Right cardiac atrium (tissue), 5 donors: ENCODE data around the gene ST6GAL2. TPM values are rescaled to one million over a fixed set of nuclear protein-coding genes. Genes with fewer than 3 reads are reported as not detected.

Experiments used
- ATAC-seq, 2 donors: fragments of 200-7000 bp; cut with Tn5 transposase; one replicate each; pipeline versions ENCODE4 v1.8.0 to v1.9.1; 2020; ENCODE audit warnings: moderate library complexity in 2 of 2, mild to moderate bottlenecking in 1 of 2
- DNase-seq, 3 donors: peaks; one replicate each; pipeline ENCODE4 v3.0.0-alpha.2; 2020
- H3K27ac ChIP-seq: one replicate; pipeline ENCODE4 v1.5.1; 2013; ENCODE audit warnings: mild to moderate bottlenecking, low read length, control low read depth, moderate library complexity
- H3K27me3 ChIP-seq: one replicate; pipeline ENCODE4 v1.6.1; 2013; ENCODE audit not compliant: control insufficient read depth, insufficient read depth
- H3K4me1 ChIP-seq: one replicate; pipeline ENCODE4 v1.6.1; 2013; ENCODE audit warnings: low read length; ENCODE audit not compliant: control insufficient read depth, insufficient read depth
- H3K4me3 ChIP-seq: one replicate; pipeline ENCODE4 v1.5.1; 2013; ENCODE audit warnings: low read length, control low read depth
- H3K9me3 ChIP-seq: one replicate; pipeline ENCODE4 v1.6.1; 2013; ENCODE audit warnings: low read length; ENCODE audit not compliant: control insufficient read depth
- WGBS: extraction: QIAGEN DNeasy Blood & Tissue Kit; methylation state at CpG from one replicate; pipeline ENCODE4 v1.1.7; 2013; 5-methylcytosine and 5-hydroxymethylcytosine counted together
- intact Hi-C, 4 donors: fragments of 100-400 bp; cut with DNase I; formaldehyde crosslinking; loops; one replicate each; pipeline versions ENCODE4 v1.11.0 to v1.14.0; 2022 to 2023
- polyA plus RNA-seq: library from polyadenylated mRNA; stranded (reverse); fragments of 200-250 nt; gene quantifications from one replicate; pipeline ENCODE4 v1.2.3, GENCODE V29; 2013
- total RNA-seq, 4 donors: library from RNA; stranded (reverse); fragmentation: NEBNext Ultra II Directional; extraction: Animal tissue kit (Norgen Biotek cat#: 25700); gene quantifications; one replicate each; pipeline ENCODE4 v1.2.1, GENCODE V29; 2021
- donor health status: healthy with polysubstance abuse.
- donor health status: DM: no; HTN: yes; CAD: no.
- donor health status: DM: no; HTN: no; CAD: no.
- donor health status: DM: no; HTN: yes; CAD: no; lungs with severe emphysema.
- donor health status: DM: yes; HTN: yes; CAD: no.

ST6GAL2 gene
- total and polyA plus RNA-seq, 5 donors: 0.29 to 1.1 (median 0.66) TPM

DNA sequence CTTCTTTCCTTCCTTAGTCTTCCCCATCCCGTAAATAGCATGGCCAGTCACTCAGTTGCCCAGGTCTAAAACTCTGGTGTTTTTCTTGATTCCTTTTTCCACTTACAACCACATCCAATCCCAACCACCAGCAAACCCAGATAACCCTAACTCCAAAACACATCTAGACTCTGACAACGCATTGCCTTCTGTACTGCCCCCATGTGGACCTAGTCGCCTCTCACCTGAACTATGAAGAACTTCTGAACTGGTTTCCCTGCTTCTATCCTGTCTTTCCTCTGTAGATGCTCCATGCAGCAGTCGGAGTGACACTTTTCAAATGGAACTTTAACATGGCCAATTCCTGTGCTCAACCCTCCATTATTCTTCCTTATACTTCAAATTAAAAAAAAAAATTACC, 26.5 kb downstream of the ST6GAL2 start:
- intact Hi-C loops: no loop called here
- DNase-seq (no peak), ATAC-seq (no peak)
- H3K4me1 ChIP-seq: no peaks in the 10 kb centered on the region
- no peak overlapping the region for H3K27ac ChIP-seq
- no peaks in the 10 kb centered on the region for H3K9me3 ChIP-seq
- no peak overlapping the region for H3K4me3 ChIP-seq
- H3K27me3 ChIP-seq: no peaks in the 10 kb centered on the region
- 93% methylated on average over 4 of the region's 4 CpGs for WGBS

DNA sequence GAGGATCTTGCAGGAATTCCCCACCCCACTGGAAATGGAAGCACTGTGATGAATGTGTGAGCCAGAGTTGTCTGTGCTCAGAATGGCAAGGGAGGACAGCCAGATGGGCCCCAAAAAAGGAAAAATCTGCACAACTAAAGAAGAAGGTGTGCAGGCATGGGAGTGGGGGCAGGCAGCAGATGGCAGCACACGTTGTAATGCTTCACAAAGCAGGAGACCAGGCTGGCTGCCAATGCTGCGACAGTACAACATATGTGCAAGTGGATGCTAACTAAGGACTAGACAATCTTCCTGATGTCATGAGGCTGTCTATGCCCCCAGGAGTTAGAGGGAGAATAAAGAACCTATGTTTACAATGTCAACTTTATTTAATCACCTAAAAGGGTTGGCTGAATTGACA, 27.2 kb downstream of the ST6GAL2 start:
- DNase-seq (no peak), ATAC-seq (no peak)
- intact Hi-C loops: no loop called here
- Histone ChIP-seq H3K27me3 (no peaks in the 10 kb centered on the region), H3K4me3 (no peak overlapping the region), H3K4me1 (no peaks in the 10 kb centered on the region), H3K27ac (no peak overlapping the region), H3K9me3 (no peaks in the 10 kb centered on the region)
- 88% methylated on average over 2 of the region's 2 CpGs for WGBS

DNA sequence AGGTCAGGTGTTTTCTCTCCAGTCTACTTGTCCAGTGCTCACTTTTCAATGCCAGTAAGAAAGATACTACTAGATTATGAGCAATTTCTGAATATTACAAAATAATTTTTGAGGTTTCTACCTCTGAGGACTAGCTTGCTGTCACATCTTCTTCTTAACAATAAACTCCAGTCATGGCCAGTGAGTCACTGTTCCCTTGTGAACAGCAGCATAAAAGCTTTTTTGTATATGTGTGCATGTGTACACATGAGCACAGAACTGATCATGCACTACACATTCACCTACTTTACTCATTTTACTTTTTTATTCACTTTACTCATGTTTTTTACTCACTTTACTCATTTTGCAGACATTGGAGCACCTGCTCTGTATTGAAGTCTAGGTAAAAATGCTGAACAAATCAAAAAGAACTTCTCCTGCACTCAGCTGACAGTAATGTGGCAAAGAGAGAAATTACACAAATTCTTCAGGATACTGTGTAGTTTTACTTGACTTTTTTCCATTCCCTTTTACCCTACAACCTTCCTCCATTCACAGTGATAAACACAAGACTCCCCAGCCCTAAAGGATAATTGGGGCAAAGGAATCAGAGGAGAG, 28.0 kb downstream of the ST6GAL2 start:
- ATAC-seq (no peak), DNase-seq (no peak)
- no peaks in the 10 kb centered on the region for H3K27me3 ChIP-seq
- H3K27ac ChIP-seq: no peak overlapping the region
- H3K4me3 ChIP-seq: no peak overlapping the region
- H3K9me3 ChIP-seq: no peaks in the 10 kb centered on the region
- peaks cover 6% of the 10 kb centered on the region for H3K4me1 ChIP-seq
- intact Hi-C loops: no loop called here

GRCh38 chr2:106853631-106854030, 32.3 kb downstream of the ST6GAL2 start:
- Histone ChIP-seq H3K27me3 (no peaks in the 10 kb centered on the region), H3K4me3 (no peak overlapping the region), H3K9me3 (no peaks in the 10 kb centered on the region), H3K4me1 (peaks cover 8% of the 10 kb centered on the region), H3K27ac (no peak overlapping the region)
- no peak for ATAC-seq
- intact Hi-C loops: no loop called here
- WGBS: 71% methylated on average over 2 of the region's 2 CpGs
- DNase-seq: no peak

DNA sequence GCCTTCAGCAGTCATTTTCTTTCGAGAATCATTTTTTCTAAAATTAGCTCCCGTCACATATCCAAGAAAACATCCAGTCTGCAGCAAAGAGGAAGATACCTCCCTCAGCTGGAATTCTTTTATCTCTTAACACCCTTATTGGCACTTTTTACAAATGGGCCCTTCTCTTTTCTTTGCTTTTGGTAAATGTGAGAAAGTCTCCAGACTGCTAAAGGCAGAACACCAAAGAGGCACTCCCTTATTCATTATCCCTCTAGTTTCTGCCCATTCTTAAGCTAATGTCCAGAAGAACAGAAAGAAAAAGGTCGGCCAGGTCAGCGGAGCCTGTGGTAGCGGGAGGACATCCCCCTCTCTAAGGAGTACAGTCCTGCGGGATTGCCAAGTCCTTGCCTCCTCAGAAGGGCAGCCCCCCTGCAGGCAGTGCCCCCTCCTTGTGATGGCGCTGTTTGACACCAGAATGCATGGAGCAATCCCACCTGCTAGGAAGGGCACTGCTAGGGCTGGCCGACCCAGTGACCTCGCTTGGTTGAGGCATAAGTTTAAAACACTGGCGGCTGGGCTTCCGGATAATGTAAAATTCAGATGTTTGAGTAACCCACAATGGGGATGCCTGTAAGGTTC, 34.0 kb downstream of the ST6GAL2 start:
- WGBS: 66% methylated on average over 11 of the region's 11 CpGs
- ATAC-seq: peak in 1 of 2 donors; percentile 10
- no peak overlapping the region for H3K27ac ChIP-seq
- intact Hi-C loops: no loop called here
- peaks cover 8% of the 10 kb centered on the region for H3K4me1 ChIP-seq
- H3K27me3 ChIP-seq: no peaks in the 10 kb centered on the region
- H3K9me3 ChIP-seq: no peaks in the 10 kb centered on the region
- H3K4me3 ChIP-seq: no peak overlapping the region
- DNase-seq: no peak

GRCh38 chr2:106851087-106851874, 34.7 kb downstream of the ST6GAL2 start:
- 26% methylated on average over 7 of the region's 7 CpGs for WGBS
- intact Hi-C loops: no loop called here
- no peak overlapping the region for H3K27ac ChIP-seq
- no peak for DNase-seq
- H3K4me3 ChIP-seq: no peak overlapping the region
- peak in 1 of 2 donors; percentile 52 for ATAC-seq
- H3K27me3 ChIP-seq: no peaks in the 10 kb centered on the region
- H3K4me1 ChIP-seq: peaks cover 8% of the 10 kb centered on the region
- H3K9me3 ChIP-seq: no peaks in the 10 kb centered on the region

GRCh38 chr2:106849253-106849652, 36.7 kb downstream of the ST6GAL2 start:
- WGBS: 95% methylated on average over 2 of the region's 2 CpGs
- Histone ChIP-seq H3K27me3 (no peaks in the 10 kb centered on the region), H3K4me1 (peaks cover 8% of the 10 kb centered on the region), H3K27ac (no peak overlapping the region), H3K9me3 (no peaks in the 10 kb centered on the region), H3K4me3 (no peak overlapping the region)
- intact Hi-C loops: no loop called here
- ATAC-seq: no peak
- DNase-seq: no peak

DNA sequence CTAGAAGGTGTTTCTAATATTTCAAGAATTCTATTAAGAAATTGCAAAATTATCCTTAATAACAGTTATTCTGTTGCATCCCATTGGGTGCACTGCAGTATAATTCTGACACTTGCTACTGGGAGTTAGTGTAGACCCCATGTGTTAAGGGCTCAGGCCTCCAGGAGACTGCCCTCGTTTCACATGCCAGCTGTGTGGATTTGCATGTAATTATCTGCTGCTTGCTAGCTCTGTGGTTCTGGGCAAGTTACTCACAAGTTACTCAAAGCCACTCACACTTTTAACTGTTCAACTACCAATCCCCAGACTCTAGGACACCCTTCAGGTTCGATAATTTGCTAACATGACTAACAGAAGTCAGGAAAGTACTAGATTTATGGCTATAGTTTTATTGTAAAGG, 38.6 kb downstream of the ST6GAL2 start:
- WGBS: 59% methylated on average over 2 of the region's 2 CpGs
- intact Hi-C loops: no loop called here
- no peak overlapping the region for H3K4me3 ChIP-seq

DNA sequence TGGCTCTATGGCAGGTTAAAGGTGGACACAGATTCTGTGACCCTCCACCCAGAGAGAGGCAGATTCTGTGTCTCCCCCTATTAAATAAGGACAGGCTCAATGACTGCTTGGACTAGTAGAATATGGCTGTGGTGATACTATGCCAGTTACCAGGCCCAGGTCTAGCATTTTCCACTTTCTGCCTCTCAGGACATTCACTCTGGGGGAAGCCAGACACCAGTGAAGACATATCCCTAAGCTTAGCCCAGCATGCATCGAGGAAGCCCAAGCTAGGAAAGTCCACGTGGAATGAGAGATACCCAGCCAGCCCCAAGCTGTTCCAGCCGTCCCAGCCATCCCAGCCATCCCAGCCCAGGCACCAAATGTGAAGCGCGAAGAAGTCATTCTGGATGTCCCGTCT, 40.3 kb downstream of the ST6GAL2 start:
- DNase-seq (no peak), ATAC-seq (no peak)
- no peak overlapping the region for H3K4me3 ChIP-seq
- no peaks in the 10 kb centered on the region for H3K4me1 ChIP-seq
- 89% methylated on average over 6 of the region's 6 CpGs for WGBS
- no peak overlapping the region for H3K27ac ChIP-seq
- no peaks in the 10 kb centered on the region for H3K27me3 ChIP-seq
- H3K9me3 ChIP-seq: no peaks in the 10 kb centered on the region
- intact Hi-C loops: no loop called here

More for the DNA sequence above, 38.6 kb downstream of the ST6GAL2 start:
- ATAC-seq (no peak), DNase-seq (no peak)
- H3K4me1 ChIP-seq: peaks cover 2% of the 10 kb centered on the region
- no peaks in the 10 kb centered on the region for H3K27me3 ChIP-seq
- H3K9me3 ChIP-seq: no peaks in the 10 kb centered on the region
- no peak overlapping the region for H3K27ac ChIP-seq

GRCh38 chr2:106843910-106844250, 42.1 kb downstream of the ST6GAL2 start:
- H3K27me3 ChIP-seq: no peaks in the 10 kb centered on the region
- ATAC-seq (no peak), DNase-seq (no peak)
- 79% methylated on average over 5 of the region's 5 CpGs for WGBS
- intact Hi-C loops: no loop called here
- H3K4me3 ChIP-seq: no peak overlapping the region
- no peak overlapping the region for H3K27ac ChIP-seq
- H3K9me3 ChIP-seq: no peaks in the 10 kb centered on the region
- H3K4me1 ChIP-seq: no peaks in the 10 kb centered on the region

DNA sequence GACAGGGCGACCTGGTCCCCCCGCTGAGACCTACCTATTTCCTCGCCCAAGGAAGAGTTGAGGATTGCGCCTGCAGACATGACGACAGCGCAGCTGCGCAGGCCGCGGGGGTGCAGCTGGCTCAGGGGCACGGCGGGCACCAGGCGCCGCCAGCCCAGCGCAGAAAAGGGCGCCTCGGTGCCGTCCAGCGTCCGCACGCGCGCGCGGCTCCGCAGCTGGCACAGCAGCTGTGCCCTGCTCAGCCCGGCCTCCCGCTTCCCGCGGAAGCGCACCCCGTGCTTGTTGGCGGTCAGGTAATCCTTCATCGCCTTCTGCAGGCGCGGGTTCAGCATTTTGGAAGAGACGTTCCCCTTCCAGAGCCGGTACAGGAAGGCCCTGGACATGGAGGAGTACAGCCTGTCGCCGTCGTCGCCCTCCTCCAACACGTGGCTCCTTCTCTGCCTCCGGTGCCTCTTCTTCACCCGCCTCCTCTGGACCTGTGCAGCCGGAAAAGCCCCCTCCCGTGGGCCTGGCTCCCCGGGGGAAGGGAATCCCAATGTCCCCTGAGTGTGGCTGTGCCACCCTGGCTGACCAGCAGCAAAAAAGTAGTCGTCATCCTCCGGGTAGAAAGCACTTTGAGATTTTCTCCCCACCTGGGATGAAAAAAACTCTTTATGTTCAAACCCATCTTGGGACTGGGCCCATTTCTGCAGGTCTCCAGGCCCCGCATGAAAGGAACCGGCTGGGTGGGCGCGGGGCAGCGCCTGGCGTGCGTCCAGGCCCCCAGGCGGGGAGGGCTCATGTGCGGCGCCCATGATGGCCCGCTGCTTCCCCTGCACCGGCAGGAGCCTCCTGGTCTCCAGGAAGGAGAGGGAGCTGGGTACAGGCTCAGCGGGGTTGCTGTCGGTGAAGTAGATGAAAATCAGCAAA, 42.7 kb downstream of the ST6GAL2 start:
- no peak overlapping the region for H3K4me3 ChIP-seq
- H3K27ac ChIP-seq: no peak overlapping the region
- intact Hi-C loops: no loop called here
- WGBS: 95% methylated on average over 63 of the region's 63 CpGs
- H3K27me3 ChIP-seq: no peaks in the 10 kb centered on the region
- no peaks in the 10 kb centered on the region for H3K4me1 ChIP-seq
- no peaks in the 10 kb centered on the region for H3K9me3 ChIP-seq
- ATAC-seq (no peak), DNase-seq (peak in 1 of 3 donors; percentile 49)
